HG03565 (cell line): Measurements from ENCODE around the gene MCL1.

Experiments used
- ATAC-seq: cut with Tn5 transposase; IDR thresholded peaks from one replicate; pipeline ENCODE4 v1.9.1; 2021; ENCODE audit warnings: mild to moderate bottlenecking, moderate library complexity; ENCODE audit not compliant: unreplicated experiment

The MCL1 gene

GRCh38 chr1:150558303-150558704, 21.1 kb downstream of the MCL1 start:
- no peak for ATAC-seq

GRCh38 chr1:150557813-150558212, 21.6 kb downstream of the MCL1 start:
- no peak for ATAC-seq

- ATAC-seq: no peak
Measured at GRCh38 chr1:150557065-150557600, 22.3 kb downstream of the MCL1 start.

GRCh38 chr1:150555971-150556865, 23.2 kb downstream of the MCL1 start:
- no peak for ATAC-seq

- ATAC-seq: no peak
Measured at GRCh38 chr1:150555198-150555970, 24.0 kb downstream of the MCL1 start.

- ATAC-seq: no peak
Measured at GRCh38 chr1:150554086-150554452, 25.3 kb downstream of the MCL1 start.

GRCh38 chr1:150553392-150554085, 25.9 kb downstream of the MCL1 start:
- no peak for ATAC-seq

GRCh38 chr1:150552911-150553289, 26.5 kb downstream of the MCL1 start:
- ATAC-seq: no peak

- ATAC-seq: no peak
Measured at GRCh38 chr1:150552128-150552910, 27.1 kb downstream of the MCL1 start.

GRCh38 chr1:150551784-150552127, 27.7 kb downstream of the MCL1 start:
- no peak for ATAC-seq

- ATAC-seq: no peak
Measured at GRCh38 chr1:150551051-150551783, 28.2 kb downstream of the MCL1 start.

- ATAC-seq: no peak
Measured at GRCh38 chr1:150550222-150551050, 29.0 kb downstream of the MCL1 start.

- ATAC-seq: no peak
Measured at GRCh38 chr1:150549496-150550221, 29.8 kb downstream of the MCL1 start.

- ATAC-seq: no peak
Measured at GRCh38 chr1:150548632-150549495, 30.5 kb downstream of the MCL1 start, which contains the start of gene ADAMTSL4. TSS of gene ADAMTSL4 (plus strand) at chr1:150549408. CDS start at chr1:150552289, 2,881 bp downstream.

- ATAC-seq: no peak
Measured at GRCh38 chr1:150548324-150548631, 31.1 kb downstream of the MCL1 start.

- ATAC-seq: no peak
Measured at GRCh38 chr1:150546294-150546937, 33.0 kb downstream of the MCL1 start.

GRCh38 chr1:150545486-150546032, 33.9 kb downstream of the MCL1 start:
- ATAC-seq: no peak
